Subcutaneous abdominal adipose tissue (tissue), 5 donors: ENCODE data around the gene ERC2.
"Not testable (repeated sequence)": the region's sequence is repeated elsewhere in the genome, so short reads cannot be mapped to it uniquely, and the experiment has no call there.

Experiments used
- H3K27ac ChIP-seq: one replicate; pipeline ENCODE4 v1.7.0; 2013; ENCODE audit warnings: low read depth, mild to moderate bottlenecking, inconsistent platforms, low read length, moderate library complexity
- H3K27me3 ChIP-seq, 5 donors: one replicate each; pipeline ENCODE4 v1.7.0; 2013; ENCODE audit warnings: low read length in 5 of 5, inconsistent platforms in 1 of 5; ENCODE audit not compliant: control insufficient read depth in 5 of 5, insufficient read depth in 4 of 5
- H3K36me3 ChIP-seq, 5 donors: one replicate each; pipeline ENCODE4 v1.7.0; 2013; ENCODE audit warnings: low read length in 5 of 5; ENCODE audit not compliant: control insufficient read depth in 5 of 5, insufficient read depth in 5 of 5
- H3K4me1 ChIP-seq, 5 donors: one replicate each; pipeline ENCODE4 v1.7.0; 2013; ENCODE audit warnings: low read length in 5 of 5, mild to moderate bottlenecking in 3 of 5, moderate library complexity in 1 of 5; ENCODE audit not compliant: control insufficient read depth in 5 of 5, insufficient read depth in 5 of 5
- H3K4me3 ChIP-seq, 5 donors: one replicate each; pipeline ENCODE4 v1.7.0; 2013; ENCODE audit warnings: low read length in 5 of 5, low read depth in 1 of 5
- H3K9ac ChIP-seq, 5 donors: one replicate each; pipeline ENCODE4 v1.7.0; 2013; ENCODE audit warnings: low read length in 5 of 5, mild to moderate bottlenecking in 4 of 5, moderate library complexity in 3 of 5
- H3K9me3 ChIP-seq, 5 donors: one replicate each; pipeline ENCODE4 v1.7.0; 2013; ENCODE audit warnings: low read length in 5 of 5; ENCODE audit not compliant: control insufficient read depth in 5 of 5
- donor health status: healthy.
- donor health status: healthy.
- donor health status: healthy.
- donor health status: healthy.
- donor health status: healthy.

The ERC2 gene

GRCh38 chr3:56042326-56042951 lies 425.8 kb downstream of the ERC2 start:
- Histone ChIP-seq H3K4me1 (no peaks in the 10 kb centered on the region), H3K36me3 (no peaks in the 10 kb centered on the region), H3K9ac (no peak overlapping the region), H3K27ac (no peak overlapping the region), H3K27me3 (peaks cover 0 to 3% (median 0%) of the 10 kb centered on the region in 5 donors), H3K4me3 (no peak overlapping the region), H3K9me3 (peaks cover 0 to 8% (median 2%) of the 10 kb centered on the region in 5 donors)

- no peak overlapping the region for H3K27ac ChIP-seq
- H3K27me3 ChIP-seq, result no peaks in the 10 kb centered on the region
- no peaks in the 10 kb centered on the region for H3K4me1 ChIP-seq
- H3K9ac ChIP-seq, result no peak overlapping the region
- no peaks in the 10 kb centered on the region for H3K36me3 ChIP-seq
- H3K4me3 ChIP-seq, result no peak overlapping the region
- no peaks in the 10 kb centered on the region for H3K9me3 ChIP-seq
Measured at GRCh38 chr3:56025326-56025725, 442.9 kb downstream of the ERC2 start.

GRCh38 chr3:56023546-56023945 lies 444.7 kb downstream of the ERC2 start:
- Histone ChIP-seq H3K27me3 (no peaks in the 10 kb centered on the region), H3K27ac (no peak overlapping the region), H3K4me3 (no peak overlapping the region), H3K9me3 (no peaks in the 10 kb centered on the region), H3K36me3 (no peaks in the 10 kb centered on the region), H3K9ac (no peak overlapping the region), H3K4me1 (no peaks in the 10 kb centered on the region)

- no peaks in the 10 kb centered on the region for H3K27me3 ChIP-seq
- H3K4me3 ChIP-seq, result no peak overlapping the region
- no peak overlapping the region for H3K9ac ChIP-seq
- H3K9me3 ChIP-seq, result no peaks in the 10 kb centered on the region
- H3K4me1 ChIP-seq, result no peaks in the 10 kb centered on the region
- no peaks in the 10 kb centered on the region for H3K36me3 ChIP-seq
- no peak overlapping the region for H3K27ac ChIP-seq
Measured at GRCh38 chr3:56022619-56023018, 445.6 kb downstream of the ERC2 start.

GRCh38 chr3:56019490-56020146 lies 448.6 kb downstream of the ERC2 start:
- H3K9me3 ChIP-seq, result peaks cover 0 to 4% (median 0%) of the 10 kb centered on the region in 5 donors
- no peaks in the 10 kb centered on the region for H3K27me3 ChIP-seq

GRCh38 chr3:56015374-56015773 lies 452.9 kb downstream of the ERC2 start:
- H3K36me3 ChIP-seq, H3K27ac ChIP-seq, H3K4me1 ChIP-seq, H3K27me3 ChIP-seq, H3K9me3 ChIP-seq, H3K4me3 ChIP-seq, H3K9ac ChIP-seq: not testable (repeated sequence)

More at GRCh38 chr3:56019490-56020146, 448.6 kb downstream of the ERC2 start:
- Histone ChIP-seq H3K4me1 (no peaks in the 10 kb centered on the region), H3K36me3 (no peaks in the 10 kb centered on the region), H3K4me3 (no peak overlapping the region), H3K27ac (no peak overlapping the region), H3K9ac (no peak overlapping the region)

- Histone ChIP-seq H3K4me1 (no peaks in the 10 kb centered on the region), H3K36me3 (no peaks in the 10 kb centered on the region), H3K9ac (no peak overlapping the region), H3K4me3 (no peak overlapping the region), H3K27ac (no peak overlapping the region), H3K9me3 (peaks cover 0 to 4% (median 0%) of the 10 kb centered on the region in 5 donors), H3K27me3 (no peaks in the 10 kb centered on the region)
Measured at GRCh38 chr3:56012721-56013120, 455.5 kb downstream of the ERC2 start.

GRCh38 chr3:56005196-56005805 lies 463.0 kb downstream of the ERC2 start:
- no peaks in the 10 kb centered on the region for H3K36me3 ChIP-seq
- no peaks in the 10 kb centered on the region for H3K27me3 ChIP-seq
- no peak overlapping the region for H3K4me3 ChIP-seq
- no peak overlapping the region for H3K27ac ChIP-seq
- no peaks in the 10 kb centered on the region for H3K9me3 ChIP-seq
- H3K4me1 ChIP-seq, result peaks cover 0 to 12% (median 3%) of the 10 kb centered on the region in 5 donors
- no peak overlapping the region for H3K9ac ChIP-seq

GRCh38 chr3:56003129-56003528 lies 465.1 kb downstream of the ERC2 start:
- no peak overlapping the region for H3K27ac ChIP-seq
- H3K9ac ChIP-seq, result no peak overlapping the region
- no peak overlapping the region for H3K4me3 ChIP-seq
- no peaks in the 10 kb centered on the region for H3K9me3 ChIP-seq
- H3K4me1 ChIP-seq, result peaks cover 0 to 12% (median 3%) of the 10 kb centered on the region in 5 donors
- H3K36me3 ChIP-seq, result no peaks in the 10 kb centered on the region
- no peaks in the 10 kb centered on the region for H3K27me3 ChIP-seq

- Histone ChIP-seq H3K27me3 (no peaks in the 10 kb centered on the region), H3K4me1 (peaks cover 0 to 12% (median 3%) of the 10 kb centered on the region in 5 donors), H3K9ac (no peak overlapping the region), H3K36me3 (no peaks in the 10 kb centered on the region), H3K4me3 (no peak overlapping the region), H3K27ac (no peak overlapping the region), H3K9me3 (no peaks in the 10 kb centered on the region)
Measured at GRCh38 chr3:56001991-56002390, 466.3 kb downstream of the ERC2 start.
